ENCODE data around the gene SMIM10L2A.

The SMIM10L2A gene

GRCh38 chrX:135421932-135422809 lies at the start of gene SMIM10L2A:
Gene SMIM10L2A (plus strand): TSS chrX:135421944. CDS start chrX:135422132, 188 bp downstream.
- Histone ChIP-seq H3K27ac (ENCODE audit: low read depth, low read length) (no peak within 1 kb of the TSS), H3K9me3 (ENCODE audit: control insufficient read depth in 1 of 2, low read length in 2 of 2) (no peaks in the 10 kb centered on the region), H3K4me1 (ENCODE audit: control insufficient read depth in 1 of 2, insufficient read depth in 2 of 2, low read length in 2 of 2) (no peaks in the 10 kb centered on the region), H3K9ac (ENCODE audit: low read depth in 1 of 2, low read length in 2 of 2) (no peak within 1 kb of the TSS), H3K36me3 (ENCODE audit: control insufficient read depth in 1 of 2, insufficient read depth in 2 of 2, low read length in 2 of 2) (no peaks in the 10 kb centered on the region), H3K27me3 (ENCODE audit: control insufficient read depth in 1 of 2, insufficient read depth in 2 of 2, low read length in 2 of 2) (no peaks in the 10 kb centered on the region), H3K4me3 (ENCODE audit: low read depth in 1 of 2, low read length in 2 of 2) (peak within 1 kb of the TSS in 1 of 2 donors; percentile 53)

GRCh38 chrX:135373357-135373756 lies 48.4 kb upstream of the SMIM10L2A start:
- Histone ChIP-seq H3K4me3 (ENCODE audit: low read depth in 1 of 2, low read length in 2 of 2) (no peak overlapping the region), H3K9me3 (ENCODE audit: control insufficient read depth in 1 of 2, low read length in 2 of 2) (no peaks in the 10 kb centered on the region), H3K4me1 (ENCODE audit: control insufficient read depth in 1 of 2, insufficient read depth in 2 of 2, low read length in 2 of 2) (no peaks in the 10 kb centered on the region), H3K27ac (ENCODE audit: low read depth, low read length) (no peak overlapping the region), H3K27me3 (ENCODE audit: control insufficient read depth in 1 of 2, insufficient read depth in 2 of 2, low read length in 2 of 2) (no peaks in the 10 kb centered on the region), H3K9ac (ENCODE audit: low read depth in 1 of 2, low read length in 2 of 2) (no peak overlapping the region), H3K36me3 (ENCODE audit: control insufficient read depth in 1 of 2, insufficient read depth in 2 of 2, low read length in 2 of 2) (no peaks in the 10 kb centered on the region)

- Histone ChIP-seq H3K4me3 (ENCODE audit: low read depth in 1 of 2, low read length in 2 of 2) (no peak overlapping the region), H3K27ac (ENCODE audit: low read depth, low read length) (no peak overlapping the region), H3K27me3 (ENCODE audit: control insufficient read depth in 1 of 2, insufficient read depth in 2 of 2, low read length in 2 of 2) (no peaks in the 10 kb centered on the region), H3K36me3 (ENCODE audit: control insufficient read depth in 1 of 2, insufficient read depth in 2 of 2, low read length in 2 of 2) (no peaks in the 10 kb centered on the region), H3K4me1 (ENCODE audit: control insufficient read depth in 1 of 2, insufficient read depth in 2 of 2, low read length in 2 of 2) (no peaks in the 10 kb centered on the region), H3K9ac (ENCODE audit: low read depth in 1 of 2, low read length in 2 of 2) (no peak overlapping the region), H3K9me3 (ENCODE audit: control insufficient read depth in 1 of 2, low read length in 2 of 2) (no peaks in the 10 kb centered on the region)
Observed at GRCh38 chrX:135382260-135382659, 39.5 kb upstream of the SMIM10L2A start.

- H3K4me1 ChIP-seq (ENCODE audit: control insufficient read depth in 1 of 2, insufficient read depth in 2 of 2, low read length in 2 of 2) = no peaks in the 10 kb centered on the region
- no peak overlapping the region for H3K9ac ChIP-seq (ENCODE audit: low read depth in 1 of 2, low read length in 2 of 2)
- no peaks in the 10 kb centered on the region for H3K27me3 ChIP-seq (ENCODE audit: control insufficient read depth in 1 of 2, insufficient read depth in 2 of 2, low read length in 2 of 2)
- H3K27ac ChIP-seq (ENCODE audit: low read depth, low read length) = no peak overlapping the region
- no peak overlapping the region for H3K4me3 ChIP-seq (ENCODE audit: low read depth in 1 of 2, low read length in 2 of 2)
- no peaks in the 10 kb centered on the region for H3K9me3 ChIP-seq (ENCODE audit: control insufficient read depth in 1 of 2, low read length in 2 of 2)
- H3K36me3 ChIP-seq (ENCODE audit: control insufficient read depth in 1 of 2, insufficient read depth in 2 of 2, low read length in 2 of 2) = no peaks in the 10 kb centered on the region
Observed at GRCh38 chrX:135383249-135383648, 38.5 kb upstream of the SMIM10L2A start.

- Histone ChIP-seq H3K9ac (ENCODE audit: low read depth in 1 of 2, low read length in 2 of 2) (no peak overlapping the region), H3K27me3 (ENCODE audit: control insufficient read depth in 1 of 2, insufficient read depth in 2 of 2, low read length in 2 of 2) (no peaks in the 10 kb centered on the region), H3K4me1 (ENCODE audit: control insufficient read depth in 1 of 2, insufficient read depth in 2 of 2, low read length in 2 of 2) (no peaks in the 10 kb centered on the region), H3K27ac (ENCODE audit: low read depth, low read length) (no peak overlapping the region), H3K9me3 (ENCODE audit: control insufficient read depth in 1 of 2, low read length in 2 of 2) (no peaks in the 10 kb centered on the region), H3K4me3 (ENCODE audit: low read depth in 1 of 2, low read length in 2 of 2) (no peak overlapping the region), H3K36me3 (ENCODE audit: control insufficient read depth in 1 of 2, insufficient read depth in 2 of 2, low read length in 2 of 2) (no peaks in the 10 kb centered on the region)
Observed at GRCh38 chrX:135384161-135384836, 37.4 kb upstream of the SMIM10L2A start.

- Histone ChIP-seq H3K4me1 (ENCODE audit: control insufficient read depth in 1 of 2, insufficient read depth in 2 of 2, low read length in 2 of 2) (no peaks in the 10 kb centered on the region), H3K9ac (ENCODE audit: low read depth in 1 of 2, low read length in 2 of 2) (no peak overlapping the region), H3K4me3 (ENCODE audit: low read depth in 1 of 2, low read length in 2 of 2) (no peak overlapping the region), H3K27me3 (ENCODE audit: control insufficient read depth in 1 of 2, insufficient read depth in 2 of 2, low read length in 2 of 2) (no peaks in the 10 kb centered on the region), H3K9me3 (ENCODE audit: control insufficient read depth in 1 of 2, low read length in 2 of 2) (no peaks in the 10 kb centered on the region), H3K36me3 (ENCODE audit: control insufficient read depth in 1 of 2, insufficient read depth in 2 of 2, low read length in 2 of 2) (no peaks in the 10 kb centered on the region), H3K27ac (ENCODE audit: low read depth, low read length) (no peak overlapping the region)
Observed at GRCh38 chrX:135388841-135389240, 32.9 kb upstream of the SMIM10L2A start.

GRCh38 chrX:135389243-135389642 lies 32.5 kb upstream of the SMIM10L2A start:
- H3K27ac ChIP-seq (ENCODE audit: low read depth, low read length) = no peak overlapping the region
- H3K36me3 ChIP-seq (ENCODE audit: control insufficient read depth in 1 of 2, insufficient read depth in 2 of 2, low read length in 2 of 2) = no peaks in the 10 kb centered on the region
- no peaks in the 10 kb centered on the region for H3K9me3 ChIP-seq (ENCODE audit: control insufficient read depth in 1 of 2, low read length in 2 of 2)
- H3K9ac ChIP-seq (ENCODE audit: low read depth in 1 of 2, low read length in 2 of 2) = no peak overlapping the region
- H3K4me1 ChIP-seq (ENCODE audit: control insufficient read depth in 1 of 2, insufficient read depth in 2 of 2, low read length in 2 of 2) = no peaks in the 10 kb centered on the region
- no peak overlapping the region for H3K4me3 ChIP-seq (ENCODE audit: low read depth in 1 of 2, low read length in 2 of 2)
- no peaks in the 10 kb centered on the region for H3K27me3 ChIP-seq (ENCODE audit: control insufficient read depth in 1 of 2, insufficient read depth in 2 of 2, low read length in 2 of 2)

- H3K27me3 ChIP-seq (ENCODE audit: control insufficient read depth in 1 of 2, insufficient read depth in 2 of 2, low read length in 2 of 2) = no peaks in the 10 kb centered on the region
- no peaks in the 10 kb centered on the region for H3K36me3 ChIP-seq (ENCODE audit: control insufficient read depth in 1 of 2, insufficient read depth in 2 of 2, low read length in 2 of 2)
- H3K27ac ChIP-seq (ENCODE audit: low read depth, low read length) = no peak overlapping the region
- H3K9me3 ChIP-seq (ENCODE audit: control insufficient read depth in 1 of 2, low read length in 2 of 2) = no peaks in the 10 kb centered on the region
- no peaks in the 10 kb centered on the region for H3K4me1 ChIP-seq (ENCODE audit: control insufficient read depth in 1 of 2, insufficient read depth in 2 of 2, low read length in 2 of 2)
- no peak overlapping the region for H3K4me3 ChIP-seq (ENCODE audit: low read depth in 1 of 2, low read length in 2 of 2)
- no peak overlapping the region for H3K9ac ChIP-seq (ENCODE audit: low read depth in 1 of 2, low read length in 2 of 2)
Observed at GRCh38 chrX:135389717-135390116, 32.0 kb upstream of the SMIM10L2A start.

- no peaks in the 10 kb centered on the region for H3K36me3 ChIP-seq (ENCODE audit: control insufficient read depth in 1 of 2, insufficient read depth in 2 of 2, low read length in 2 of 2)
- H3K9ac ChIP-seq (ENCODE audit: low read depth in 1 of 2, low read length in 2 of 2) = no peak overlapping the region
- H3K4me3 ChIP-seq (ENCODE audit: low read depth in 1 of 2, low read length in 2 of 2) = no peak overlapping the region
- no peak overlapping the region for H3K27ac ChIP-seq (ENCODE audit: low read depth, low read length)
- no peaks in the 10 kb centered on the region for H3K4me1 ChIP-seq (ENCODE audit: control insufficient read depth in 1 of 2, insufficient read depth in 2 of 2, low read length in 2 of 2)
- H3K9me3 ChIP-seq (ENCODE audit: control insufficient read depth in 1 of 2, low read length in 2 of 2) = no peaks in the 10 kb centered on the region
- no peaks in the 10 kb centered on the region for H3K27me3 ChIP-seq (ENCODE audit: control insufficient read depth in 1 of 2, insufficient read depth in 2 of 2, low read length in 2 of 2)
Observed at GRCh38 chrX:135391734-135392133, 30.0 kb upstream of the SMIM10L2A start.

- no peaks in the 10 kb centered on the region for H3K4me1 ChIP-seq (ENCODE audit: control insufficient read depth in 1 of 2, insufficient read depth in 2 of 2, low read length in 2 of 2)
- no peaks in the 10 kb centered on the region for H3K36me3 ChIP-seq (ENCODE audit: control insufficient read depth in 1 of 2, insufficient read depth in 2 of 2, low read length in 2 of 2)
- H3K27me3 ChIP-seq (ENCODE audit: control insufficient read depth in 1 of 2, insufficient read depth in 2 of 2, low read length in 2 of 2) = no peaks in the 10 kb centered on the region
- H3K9me3 ChIP-seq (ENCODE audit: control insufficient read depth in 1 of 2, low read length in 2 of 2) = no peaks in the 10 kb centered on the region
- H3K27ac ChIP-seq (ENCODE audit: low read depth, low read length) = no peak overlapping the region
- no peak overlapping the region for H3K4me3 ChIP-seq (ENCODE audit: low read depth in 1 of 2, low read length in 2 of 2)
- H3K9ac ChIP-seq (ENCODE audit: low read depth in 1 of 2, low read length in 2 of 2) = no peak overlapping the region
Observed at GRCh38 chrX:135393051-135393450, 28.7 kb upstream of the SMIM10L2A start.

All from duodenal mucosa (tissue), 2 donors.